ENCODE results near the gene DHRS12.
"Not testable (repeated sequence)": the region's sequence is repeated elsewhere in the genome, so short reads cannot be mapped to it uniquely, and the experiment has no call there.

Gene DHRS12

GRCh38 chr13:51827254-51827653 lies 23.3 kb upstream of the DHRS12 start:
- DNase-seq, result no peak

- no peak for DNase-seq
These were observed 22.6 kb upstream of the DHRS12 start for GRCh38 chr13:51826606-51827005.

- DNase-seq, result no peak
These were observed 21.8 kb upstream of the DHRS12 start for GRCh38 chr13:51825681-51826254.

GRCh38 chr13:51825165-51825592 lies 21.2 kb upstream of the DHRS12 start:
- peak; percentile 80 for DNase-seq

- DNase-seq, result not testable (repeated sequence)
These were observed 20.7 kb upstream of the DHRS12 start for GRCh38 chr13:51824712-51825111.

- no peak for DNase-seq
These were observed 19.9 kb upstream of the DHRS12 start for GRCh38 chr13:51823863-51824262.

- DNase-seq, result no peak
These were observed 19.4 kb upstream of the DHRS12 start for GRCh38 chr13:51823359-51823758.

GRCh38 chr13:51822106-51822815 lies 18.3 kb upstream of the DHRS12 start:
- DNase-seq, result peak; percentile 42

GRCh38 chr13:51821606-51822005 lies 17.6 kb upstream of the DHRS12 start:
- DNase-seq, result peak; percentile 38

GRCh38 chr13:51820016-51820597 lies 16.1 kb upstream of the DHRS12 start:
- DNase-seq, result no peak

- DNase-seq, result no peak
These were observed 15.6 kb upstream of the DHRS12 start for GRCh38 chr13:51819544-51819943.

- peak; percentile 28 for DNase-seq
These were observed 15.0 kb upstream of the DHRS12 start for GRCh38 chr13:51818781-51819511.

GRCh38 chr13:51818276-51818675 lies 14.3 kb upstream of the DHRS12 start:
- DNase-seq, result no peak

- no peak for DNase-seq
These were observed 13.8 kb upstream of the DHRS12 start for GRCh38 chr13:51817717-51818116.

GRCh38 chr13:51816604-51817249 lies 12.8 kb upstream of the DHRS12 start:
- no peak for DNase-seq

- no peak for DNase-seq
These were observed 11.9 kb upstream of the DHRS12 start for GRCh38 chr13:51815848-51816247.

- DNase-seq, result peak; percentile 81
These were observed 11.1 kb upstream of the DHRS12 start for GRCh38 chr13:51814825-51815650.

- no peak for DNase-seq
These were observed 10.1 kb upstream of the DHRS12 start for GRCh38 chr13:51814071-51814470.

- DNase-seq, result no peak
These were observed 8.0 kb upstream of the DHRS12 start for GRCh38 chr13:51811920-51812451.

- no peak for DNase-seq
These were observed 7.1 kb upstream of the DHRS12 start for GRCh38 chr13:51811046-51811445.

GRCh38 chr13:51808811-51809210 lies 4.8 kb upstream of the DHRS12 start:
- no peak for DNase-seq

GRCh38 chr13:51807041-51807440 lies 3.1 kb upstream of the DHRS12 start:
- no peak for DNase-seq

Measured in activated CD4-positive, alpha-beta T cell treated with anti-CD3 and anti-CD28 coated beads, Interleukin-2, amount 50 U/mL, for 16 hours (primary cell).